Left hindlimb (tissue), 1 donor: ENCODE results near the gene FKBP11.
"Not testable (repeated sequence)": the region's sequence is repeated elsewhere in the genome, so short reads cannot be mapped to it uniquely, and the experiment has no call there.

Source experiments
- DNase-seq: peaks from one replicate; pipeline ENCODE4 v3.0.0-alpha.2; 2018

FKBP11 gene

DNA sequence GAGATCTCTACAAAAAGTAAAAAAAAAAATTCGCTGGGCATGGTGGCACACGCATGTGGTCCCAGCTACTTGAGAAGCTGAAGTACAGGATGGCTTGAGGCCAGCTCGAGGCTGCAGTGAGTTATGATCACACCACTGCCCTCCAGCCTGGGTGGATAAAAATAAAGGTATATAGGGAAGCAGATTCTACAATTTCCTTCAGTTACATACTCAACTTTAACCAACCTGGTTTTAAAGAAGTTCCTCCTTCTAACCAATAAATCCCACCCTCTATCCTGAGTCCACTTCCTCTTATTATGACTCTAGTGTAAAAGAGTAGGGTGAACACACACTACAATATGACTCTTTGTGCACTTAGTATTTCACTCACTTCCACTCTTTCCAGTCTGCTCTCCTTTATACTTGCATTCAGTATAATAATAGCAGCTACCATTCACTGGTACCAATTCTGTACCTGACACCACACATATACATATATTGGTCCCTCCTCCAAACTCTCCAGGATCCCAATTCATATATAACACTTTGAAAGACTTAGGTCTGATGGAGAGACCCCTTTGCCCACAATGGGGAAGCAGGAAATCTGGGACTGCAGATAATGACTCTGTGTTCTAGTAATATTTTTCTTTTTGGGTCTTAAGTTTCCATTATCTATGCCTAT is 29.7 kb upstream of the FKBP11 start:
- DNase-seq = no peak

DNA sequence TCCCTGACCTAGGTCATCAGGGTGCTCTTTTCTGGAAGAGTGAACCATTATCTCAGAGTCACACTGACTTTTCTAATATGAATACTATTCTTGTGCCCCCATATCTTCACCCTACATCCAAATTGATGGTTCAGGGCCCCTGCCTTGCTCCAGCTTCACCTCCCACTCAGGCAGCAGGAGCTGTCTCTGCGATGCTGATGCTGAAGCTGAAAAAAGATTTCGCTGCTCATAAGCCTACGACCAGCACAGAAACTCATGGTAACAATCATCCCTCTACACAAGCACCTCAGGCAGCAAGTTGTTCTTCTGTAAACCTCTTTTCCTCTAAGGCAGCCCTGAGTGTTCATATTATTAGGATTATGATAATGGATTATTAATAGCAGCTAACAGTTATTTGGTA is 28.8 kb upstream of the FKBP11 start:
- DNase-seq = no peak

DNA sequence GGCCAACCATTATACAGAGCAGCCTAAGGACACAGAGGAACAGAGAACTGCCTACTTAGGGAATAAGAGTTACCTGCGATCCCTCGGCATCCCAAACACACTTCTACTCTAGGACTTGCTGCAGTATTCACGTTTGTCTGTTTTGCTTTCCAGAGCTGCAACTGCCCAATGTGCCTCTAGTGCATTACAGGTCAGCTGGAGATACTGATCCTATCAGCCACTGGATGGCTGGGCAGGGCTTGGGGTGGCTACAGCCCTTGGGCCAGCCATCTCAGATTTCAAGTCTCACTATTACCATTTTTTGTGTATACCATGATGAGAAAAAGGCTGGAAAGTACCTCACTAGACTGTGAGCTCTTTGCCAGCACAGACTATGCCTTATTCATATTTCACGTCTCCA is 27.4 kb upstream of the FKBP11 start:
- DNase-seq = no peak

DNA sequence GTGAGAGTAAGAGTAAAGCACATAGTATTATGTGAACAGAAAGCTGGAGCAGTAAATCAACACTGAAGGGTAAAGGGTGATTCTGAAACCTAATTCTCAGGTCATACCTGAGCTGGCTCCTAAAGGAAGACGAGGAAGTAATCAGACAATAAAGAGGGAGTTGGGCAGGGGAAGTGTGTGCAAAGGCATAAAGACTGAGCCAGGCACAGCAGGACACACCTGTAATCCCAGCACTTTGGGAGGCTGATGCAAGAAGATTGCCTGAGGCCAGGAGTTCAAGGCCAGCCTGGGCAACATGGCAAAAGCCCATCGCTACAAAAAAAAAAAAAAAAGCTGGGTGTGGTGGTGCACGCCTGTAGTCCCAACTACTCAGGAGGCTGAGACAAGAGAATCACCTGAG is 22.4 kb upstream of the FKBP11 start:
- no peak for DNase-seq

DNA sequence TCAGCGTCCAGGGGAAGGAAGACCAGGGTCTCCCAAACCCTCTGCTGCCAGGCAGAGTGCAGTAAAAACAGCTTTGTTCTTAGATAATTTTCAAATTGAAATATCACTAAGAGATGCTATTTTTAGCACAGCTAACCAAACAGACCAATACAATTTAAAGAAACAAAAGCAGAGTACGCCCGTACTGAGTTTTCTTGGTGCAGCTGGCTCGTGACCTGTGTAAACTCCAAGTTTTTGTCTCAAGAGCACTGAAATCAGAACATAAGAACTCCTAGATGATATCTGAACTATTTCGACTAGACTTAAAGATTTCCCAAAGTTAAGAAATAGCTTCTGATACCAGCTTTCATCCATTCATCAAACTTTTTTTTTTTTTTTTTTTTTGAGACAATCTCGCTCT is 21.7 kb upstream of the FKBP11 start:
- no peak for DNase-seq

DNA sequence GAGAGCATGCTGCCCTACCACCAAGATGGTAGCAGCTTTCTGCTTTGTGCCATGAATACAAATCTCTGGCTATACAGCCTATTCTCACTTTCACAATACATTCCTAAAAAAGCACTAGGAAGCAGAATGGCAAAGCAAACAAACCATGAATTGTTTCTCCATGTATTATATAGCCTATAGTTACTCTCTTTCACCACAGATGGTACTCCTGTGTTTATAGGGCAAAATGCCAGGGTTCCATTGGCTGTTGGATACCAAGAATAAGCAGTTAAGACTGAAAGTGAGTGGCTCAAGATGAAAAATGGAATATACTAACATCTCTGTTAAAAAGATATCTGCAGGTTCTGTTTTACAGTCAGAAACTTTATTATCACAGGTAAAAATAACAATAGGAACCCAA is 20.9 kb upstream of the FKBP11 start:
- no peak for DNase-seq

DNA sequence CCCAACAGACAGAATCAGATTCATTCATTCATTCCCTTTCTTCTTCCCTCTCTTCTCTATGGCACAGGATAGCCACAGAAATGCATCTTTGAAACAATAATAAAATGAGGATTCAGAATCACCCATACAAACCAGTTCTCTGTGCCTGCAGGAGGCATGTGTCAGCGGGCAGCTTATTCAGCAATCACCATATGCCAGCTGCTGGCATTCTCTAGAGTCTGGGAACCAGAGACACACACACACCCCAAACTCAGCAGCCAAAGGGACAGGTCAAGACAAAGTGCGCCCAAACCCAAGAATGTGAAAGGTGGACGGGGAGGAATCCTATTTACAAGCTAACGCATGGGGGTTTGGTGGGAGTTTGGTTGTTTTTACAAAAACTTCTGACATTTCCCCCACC is 17.9 kb upstream of the FKBP11 start:
- DNase-seq = no peak

DNA sequence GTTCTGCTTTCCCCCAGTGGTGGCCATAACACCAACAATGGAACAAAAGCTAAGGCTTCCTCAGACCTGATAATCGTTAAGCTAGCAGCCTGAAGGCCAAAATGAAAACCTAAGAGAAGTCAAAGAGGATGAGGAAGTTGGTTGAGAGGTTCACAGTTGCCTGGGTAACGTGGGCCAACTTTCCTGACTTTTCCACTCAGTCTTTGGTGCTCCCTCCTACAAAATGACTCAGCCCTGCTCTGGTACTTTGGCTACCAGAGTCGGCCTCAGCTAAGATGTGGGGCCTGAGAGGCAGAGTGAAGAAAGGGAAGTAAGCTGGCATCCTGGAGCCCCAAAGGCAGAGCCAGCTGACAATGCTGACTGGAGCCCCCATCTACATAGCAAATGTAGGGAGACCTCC is 14.9 kb upstream of the FKBP11 start:
- no peak for DNase-seq

DNA sequence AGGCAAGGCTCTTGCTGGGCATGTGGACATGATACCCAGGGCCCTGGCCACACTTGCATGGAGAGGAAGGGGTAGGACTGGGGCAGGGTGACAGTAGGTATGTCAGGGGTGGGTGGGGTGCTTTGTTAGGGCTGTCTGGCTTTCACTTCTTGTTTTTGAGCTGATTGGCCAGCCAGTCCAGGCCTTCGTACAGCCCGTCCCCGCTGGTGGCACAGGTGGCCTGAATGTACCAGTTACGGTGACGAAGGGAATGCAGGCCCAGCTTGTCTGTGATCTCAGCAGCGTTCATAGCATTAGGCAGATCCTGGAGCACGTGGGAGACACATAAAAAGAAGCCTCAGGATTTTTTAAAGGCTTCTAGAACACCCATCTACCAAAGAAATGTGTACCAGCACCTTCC is 13.5 kb upstream of the FKBP11 start:
- DNase-seq = no peak

DNA sequence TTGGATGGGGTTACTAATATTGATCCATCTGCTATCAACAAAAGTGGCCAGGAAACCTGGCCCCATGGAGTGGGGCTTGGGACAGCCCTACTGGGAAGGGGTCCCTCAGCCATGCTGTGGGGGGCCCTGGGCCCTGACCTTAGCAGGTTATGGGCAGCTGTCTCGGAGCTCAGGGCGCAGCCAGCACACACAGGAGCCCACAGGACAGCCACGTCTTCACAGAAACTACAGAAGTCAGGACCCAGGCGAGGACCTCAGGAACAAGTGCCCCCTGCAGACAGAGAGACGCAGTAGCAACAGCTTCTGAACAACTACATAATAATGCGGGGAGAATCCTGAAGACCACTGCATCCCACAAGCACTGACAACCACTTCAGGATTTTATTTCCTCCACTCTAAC is 11.9 kb upstream of the FKBP11 start:
- DNase-seq = no peak

DNA sequence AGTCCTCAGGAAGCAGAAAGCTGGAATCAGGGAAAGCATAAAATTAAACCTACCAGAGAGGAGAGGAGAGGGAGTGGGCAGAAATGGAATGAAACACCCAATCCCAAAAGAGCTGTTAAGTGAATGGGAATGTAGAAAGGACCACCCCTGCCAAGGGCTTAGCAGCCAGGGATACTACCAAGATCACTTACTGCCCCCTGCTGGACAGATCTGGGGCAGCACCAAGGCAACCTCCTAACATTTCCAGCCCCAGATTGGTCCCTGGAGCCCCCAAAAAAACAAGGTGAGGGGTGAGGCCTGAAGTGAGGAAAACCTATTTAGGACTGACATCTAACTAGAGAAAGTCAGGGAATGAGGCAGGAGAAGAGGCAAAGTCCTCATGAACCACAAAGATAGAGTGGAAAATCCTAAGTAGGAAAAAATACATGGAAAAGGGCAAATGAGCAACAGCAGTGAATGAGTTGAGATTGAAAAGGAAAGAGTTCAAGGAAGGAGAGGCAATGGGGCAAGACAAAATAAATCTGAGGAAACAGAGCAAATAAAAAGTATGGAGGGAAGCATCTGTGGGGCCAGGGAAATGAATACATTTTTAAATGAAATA is 11.2 kb upstream of the FKBP11 start:
- DNase-seq = peak; percentile 78

DNA sequence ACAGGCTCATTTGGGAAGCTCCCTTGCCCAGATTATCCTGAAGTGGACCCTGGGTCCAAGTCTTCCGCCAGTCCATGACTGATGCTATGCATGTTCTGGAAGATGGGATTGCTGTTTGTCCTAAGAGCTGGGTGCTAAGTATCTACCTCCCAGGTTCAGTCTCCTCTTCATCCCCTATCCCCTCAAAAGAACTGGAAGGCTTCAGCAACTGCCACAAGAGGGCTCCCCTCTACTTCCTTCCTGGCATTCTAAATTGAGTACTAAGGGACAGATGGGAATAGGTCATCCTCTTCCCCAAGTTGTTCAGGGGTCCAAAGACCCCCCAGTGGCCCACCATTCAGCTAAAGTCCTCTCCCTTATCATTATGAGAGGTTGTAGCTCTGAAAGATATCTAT is 9.0 kb upstream of the FKBP11 start:
- no peak for DNase-seq

DNA sequence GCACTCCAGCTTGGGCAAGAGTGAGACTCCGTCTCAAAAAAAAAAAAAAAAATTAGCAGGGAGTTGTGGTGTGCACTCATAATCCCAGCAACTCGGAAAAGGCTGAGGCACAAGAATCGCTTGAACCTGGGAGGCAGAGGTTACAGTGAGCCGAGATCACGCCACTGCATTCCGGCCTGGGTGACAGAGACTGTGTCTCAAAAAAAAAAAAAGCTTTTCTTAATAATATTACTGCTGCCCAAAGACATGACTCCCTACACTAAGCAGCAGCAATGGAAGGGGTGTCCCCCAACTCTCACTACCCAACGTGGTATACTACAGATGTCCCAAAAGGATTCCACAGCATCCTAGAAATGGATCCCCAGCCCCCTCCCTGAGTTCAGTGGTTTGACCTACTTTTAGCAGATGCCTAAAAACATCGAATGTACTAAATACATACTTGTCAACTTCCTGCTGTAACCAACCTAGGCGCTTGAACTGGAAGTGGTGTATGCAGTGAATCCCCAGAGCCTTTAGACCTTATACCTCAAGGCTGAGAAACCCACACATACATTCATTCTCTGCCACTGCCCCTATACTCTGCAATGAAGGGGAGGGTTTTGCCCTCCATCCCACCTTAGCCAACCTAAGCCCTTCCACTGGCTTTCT is 8.5 kb upstream of the FKBP11 start:
- DNase-seq = no peak

DNA sequence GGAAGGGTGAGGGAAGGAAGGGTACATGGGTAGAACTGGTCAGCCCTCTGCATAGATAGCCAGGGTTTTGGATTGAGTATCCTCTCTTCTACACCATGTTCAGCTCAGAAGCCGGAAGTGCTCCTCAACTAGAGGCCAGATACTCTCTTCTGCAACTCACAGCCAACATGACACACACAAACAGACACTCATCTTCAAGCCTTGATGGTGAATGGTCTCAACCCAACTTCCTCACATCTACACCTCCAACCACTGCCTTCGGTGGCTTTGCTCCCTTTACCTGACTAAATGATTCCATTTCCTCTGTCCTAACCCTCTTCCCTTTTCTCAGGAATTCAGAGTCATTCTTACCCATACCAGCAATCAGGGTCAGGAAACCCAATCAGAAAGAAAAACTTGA is 7.6 kb upstream of the FKBP11 start:
- no peak for DNase-seq

DNA sequence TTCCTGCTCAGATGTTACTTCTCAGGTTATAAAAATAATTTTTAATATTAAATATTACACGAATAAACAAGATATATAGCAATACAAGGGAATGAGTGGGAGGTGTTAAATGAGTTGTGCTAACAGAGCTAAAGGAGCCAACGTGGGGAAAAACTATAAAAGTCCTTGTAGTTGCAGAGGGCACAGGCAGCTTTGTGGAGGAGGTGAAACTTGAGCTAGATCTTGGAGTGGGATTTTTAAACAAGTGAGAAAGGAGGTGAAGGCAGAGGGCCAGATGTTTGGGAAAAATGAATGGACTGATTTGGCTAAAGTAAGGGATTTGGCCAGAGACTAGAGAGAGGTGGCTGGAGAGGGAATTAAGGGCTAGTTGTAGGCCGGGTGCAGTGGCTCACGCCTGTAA is 5.2 kb upstream of the FKBP11 start:
- DNase-seq = no peak

DNA sequence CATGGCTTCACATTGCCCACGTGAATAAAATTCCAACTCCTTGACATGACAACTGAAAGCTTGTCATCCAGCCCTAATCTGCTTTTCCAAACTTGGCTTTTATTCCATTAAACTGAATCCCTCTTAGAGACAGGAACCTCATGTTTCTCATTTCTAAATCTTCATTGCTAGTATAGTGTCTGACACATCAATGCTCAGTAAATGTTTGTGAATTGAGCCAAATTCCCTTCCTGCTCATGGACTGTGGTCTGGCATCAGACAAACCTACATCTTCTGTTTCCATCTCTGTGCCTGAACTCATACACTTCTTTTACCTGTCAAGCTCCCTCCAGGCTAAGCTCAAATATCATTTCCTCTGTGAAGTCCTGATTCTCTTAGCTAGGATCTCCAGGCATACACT is 4.3 kb upstream of the FKBP11 start:
- no peak for DNase-seq

DNA sequence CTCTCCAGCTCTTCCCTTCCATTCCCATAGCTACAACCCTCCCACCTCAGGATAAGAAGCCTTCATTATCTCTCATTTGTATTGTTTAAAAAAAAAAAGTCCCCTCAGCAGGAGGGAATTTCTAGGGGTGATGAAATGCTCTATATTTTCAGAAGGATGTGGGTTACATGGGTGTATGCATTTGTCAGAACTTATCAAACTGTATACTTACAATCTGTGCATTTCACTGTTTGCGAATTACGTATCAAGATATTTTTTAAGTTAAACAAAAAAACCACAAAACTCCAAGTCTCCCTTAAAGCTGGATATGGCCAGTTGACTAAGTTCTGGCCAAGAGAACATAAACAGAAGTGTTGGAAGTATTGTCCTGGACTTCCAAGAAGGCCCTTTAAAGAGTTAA is 2.0 kb upstream of the FKBP11 start:
- no peak for DNase-seq

DNA sequence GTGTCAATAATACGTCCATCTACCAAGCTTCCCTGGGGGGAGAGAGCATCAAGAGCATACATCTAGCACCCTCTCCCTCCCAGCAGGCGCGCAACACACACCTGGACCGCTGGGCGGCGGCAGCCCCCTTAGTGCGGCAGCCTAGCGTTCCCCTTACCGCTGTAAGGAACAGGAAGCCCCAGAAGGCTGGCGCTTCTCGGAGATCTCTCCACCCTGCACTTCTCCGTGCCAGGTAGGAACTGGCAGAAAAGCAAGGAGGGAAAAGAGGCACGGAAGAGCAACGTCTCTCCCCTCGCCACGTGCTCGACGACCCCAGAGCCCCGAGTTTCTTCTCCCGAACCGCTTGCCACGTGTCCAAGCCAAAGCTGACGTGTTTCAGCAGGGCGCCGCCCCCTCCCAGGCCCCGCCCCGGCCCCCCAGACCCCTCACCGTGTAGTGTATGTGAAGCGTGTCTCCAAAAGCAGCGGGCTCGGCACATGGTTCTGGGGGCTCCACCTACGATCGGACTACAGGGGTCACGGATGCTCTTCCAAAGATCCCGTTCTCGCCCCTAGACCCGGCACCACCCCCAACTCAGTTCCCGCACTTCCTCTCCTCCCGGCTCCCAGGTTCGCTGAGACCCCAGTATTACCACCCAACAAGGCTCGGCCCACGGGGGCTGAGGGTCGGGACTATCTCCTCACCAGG is 532 bp downstream of the FKBP11 start:
- DNase-seq = peak; percentile 85

DNA sequence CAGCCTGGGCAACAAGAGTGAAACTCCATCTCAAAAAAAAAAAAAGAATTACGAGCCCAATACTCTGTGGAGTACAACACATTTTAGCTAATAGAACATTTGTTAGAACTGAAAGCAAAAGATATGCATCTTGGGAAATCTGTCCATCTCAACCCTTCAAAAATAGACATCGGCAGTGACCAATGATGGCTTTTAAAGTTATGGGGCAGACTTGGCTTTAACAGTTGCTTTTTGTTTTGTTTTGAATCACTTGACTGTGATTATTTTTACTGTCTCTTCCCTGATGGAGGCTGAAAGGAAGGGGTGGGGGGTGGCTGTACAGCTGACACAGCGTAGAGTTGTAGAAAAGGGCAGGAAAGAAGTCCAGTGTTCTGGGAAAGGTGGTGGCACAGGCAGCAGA is 2.2 kb downstream of the FKBP11 start:
- no peak for DNase-seq

DNA sequence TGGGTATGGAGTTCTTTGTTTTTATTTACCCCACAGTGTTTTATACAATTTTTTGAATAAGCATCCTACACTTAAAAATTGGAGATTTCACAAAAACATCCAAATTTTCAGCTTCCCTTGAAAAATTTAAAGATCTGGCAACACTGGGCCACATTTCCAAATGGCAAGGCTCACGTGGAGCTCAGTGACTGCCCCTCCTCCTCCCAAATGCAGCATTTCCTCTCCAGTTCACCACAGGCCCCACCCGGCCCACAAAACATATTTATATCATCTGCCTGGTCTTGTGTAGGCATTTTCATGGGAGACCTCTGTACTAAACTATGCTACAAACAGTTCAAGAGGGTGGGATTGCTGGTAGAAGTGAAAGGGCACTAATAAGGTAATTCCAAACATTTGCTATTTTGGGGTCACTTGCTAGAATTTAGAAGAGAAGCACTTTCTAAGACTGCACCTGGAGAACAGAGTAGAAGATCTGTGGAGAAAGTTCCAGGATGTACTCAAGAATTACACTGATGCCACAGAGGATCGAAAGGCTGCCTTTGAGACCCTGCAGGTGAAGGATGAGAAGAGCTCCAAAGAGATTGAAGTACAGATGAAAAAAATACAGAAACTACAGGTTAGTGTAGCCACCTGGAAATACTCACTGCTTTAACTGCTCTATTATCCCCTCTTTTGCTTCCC is 7.3 kb downstream of the FKBP11 start:
- no peak for DNase-seq

DNA sequence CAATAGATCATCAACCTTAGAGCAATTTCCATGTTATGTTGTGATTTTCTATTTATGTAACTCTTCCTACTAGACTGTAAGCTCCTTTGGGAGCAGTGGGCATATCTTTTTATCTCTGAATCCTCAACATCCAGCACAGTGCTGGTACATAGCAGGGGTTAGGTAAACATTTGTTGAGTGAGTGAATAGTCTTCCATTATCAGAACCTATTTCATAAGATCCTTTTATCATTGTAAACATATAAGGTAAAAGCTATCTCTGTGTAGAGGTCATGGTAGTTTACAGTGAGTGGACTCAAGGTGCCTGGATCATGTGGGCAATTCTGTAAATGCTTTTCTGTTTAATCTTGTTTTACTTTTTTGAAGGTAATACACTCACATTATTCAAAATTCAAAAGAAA is 15.1 kb downstream of the FKBP11 start:
- no peak for DNase-seq

DNA sequence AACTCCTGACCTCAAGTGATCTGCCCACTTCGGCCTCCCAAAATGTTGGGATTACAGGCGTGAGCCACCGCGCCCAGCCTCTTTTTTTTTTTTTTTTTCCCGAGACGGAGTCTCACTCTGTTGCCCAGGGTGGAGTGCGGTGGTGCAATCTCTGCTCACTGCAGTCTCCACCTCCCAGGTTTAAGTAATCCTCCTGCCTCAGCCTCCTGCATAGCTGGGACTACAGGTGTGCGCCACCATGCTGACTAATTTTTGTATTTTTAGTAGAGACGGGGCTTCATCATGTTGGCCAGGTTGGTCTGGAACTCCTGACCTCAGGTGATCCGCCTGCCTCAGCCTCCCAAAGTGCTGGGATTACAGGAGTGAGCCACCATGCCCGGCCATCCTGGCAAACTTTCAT is 15.6 kb downstream of the FKBP11 start:
- DNase-seq = not testable (repeated sequence)

DNA sequence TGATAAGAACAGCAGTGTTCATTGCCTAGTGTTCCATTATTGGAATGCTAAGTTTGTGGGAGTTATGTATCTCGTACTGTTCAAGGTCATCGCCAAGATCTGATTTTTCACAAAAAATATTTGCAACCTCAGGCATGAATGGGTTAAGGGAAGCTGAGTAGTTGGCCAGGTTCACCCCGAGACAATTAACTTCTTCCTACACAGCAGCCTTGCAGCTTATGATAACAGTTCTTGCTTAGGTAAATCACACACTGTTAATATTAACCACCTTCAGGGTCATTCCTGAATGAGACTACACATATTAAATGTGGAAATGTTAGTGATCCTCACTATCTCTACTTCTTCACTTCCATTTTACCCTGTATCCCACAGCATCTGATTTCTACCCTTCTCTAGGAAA is 18.0 kb downstream of the FKBP11 start:
- DNase-seq = no peak

DNA sequence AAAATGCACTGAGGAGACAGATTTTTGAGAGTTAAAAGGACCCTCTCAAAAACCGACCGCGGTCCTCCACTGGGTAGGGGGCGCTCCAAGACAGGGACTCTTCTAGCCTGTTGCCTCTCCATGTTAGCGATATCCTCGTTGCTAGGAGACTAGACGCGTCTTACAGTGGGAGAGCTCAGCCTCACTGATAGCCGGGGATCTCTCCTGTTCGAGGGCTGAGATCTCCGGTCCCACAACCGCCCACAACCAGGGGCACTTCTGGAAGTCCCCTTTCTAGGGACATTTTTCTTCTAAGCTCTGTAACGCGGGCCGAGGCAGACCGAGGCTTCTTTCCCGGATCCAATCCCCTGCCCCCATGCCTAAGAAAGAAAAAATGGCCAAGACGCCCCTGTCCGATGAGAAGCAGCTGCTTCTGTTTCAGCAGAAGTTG is 21.3 kb downstream of the FKBP11 start:
- DNase-seq = peak; percentile 89
